ENCODE measurements around the gene TBPL2.
"Not testable (repeated sequence)": the region's sequence is repeated elsewhere in the genome, so short reads cannot be mapped to it uniquely, and the experiment has no call there.

Gene TBPL2

GRCh38 chr14:55423969-55424368, 16.4 kb downstream of the TBPL2 start:
- H3K4me3 ChIP-seq (ENCODE audit: low read depth, low read length), result no peak overlapping the region
- no peak overlapping the region for H3K27ac ChIP-seq (ENCODE audit: low read depth, low read length)
- no peaks in the 10 kb centered on the region for H3K9me3 ChIP-seq (ENCODE audit: control insufficient read depth, insufficient read depth, low read length)
- peaks cover 2% of the 10 kb centered on the region for H3K4me1 ChIP-seq (ENCODE audit: control insufficient read depth, insufficient read depth, low read length)
- H3K36me3 ChIP-seq (ENCODE audit: control insufficient read depth, insufficient read depth, low read length), result no peaks in the 10 kb centered on the region
- H3K27me3 ChIP-seq (ENCODE audit: control insufficient read depth, insufficient read depth, low read length), result no peaks in the 10 kb centered on the region
- no peak overlapping the region for H3K9ac ChIP-seq (ENCODE audit: low read depth, low read length)

DNA sequence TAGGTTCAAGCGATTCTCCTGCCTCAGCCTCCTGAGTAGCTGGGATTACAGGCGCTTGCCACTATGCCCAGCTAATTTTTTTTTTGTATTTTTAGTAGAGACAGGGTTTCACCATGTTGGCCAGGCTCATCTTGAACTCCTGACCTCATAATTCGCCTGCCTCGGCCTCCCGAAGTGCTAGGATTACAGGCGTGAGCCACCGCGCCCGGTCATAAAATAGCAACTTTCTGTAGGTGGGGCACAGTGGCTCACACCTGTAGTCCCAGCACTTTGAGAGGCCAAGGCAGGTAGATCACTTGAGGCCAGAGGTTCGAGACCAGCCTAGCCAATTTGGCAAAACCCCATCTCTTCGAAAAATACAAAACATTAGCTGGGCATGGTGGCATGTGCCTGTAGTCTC, 18.1 kb downstream of the TBPL2 start:
- not testable (repeated sequence) for H3K27me3 ChIP-seq (ENCODE audit: control insufficient read depth, insufficient read depth, low read length); H3K4me1 ChIP-seq (ENCODE audit: control insufficient read depth, insufficient read depth, low read length); H3K36me3 ChIP-seq (ENCODE audit: control insufficient read depth, insufficient read depth, low read length)

DNA sequence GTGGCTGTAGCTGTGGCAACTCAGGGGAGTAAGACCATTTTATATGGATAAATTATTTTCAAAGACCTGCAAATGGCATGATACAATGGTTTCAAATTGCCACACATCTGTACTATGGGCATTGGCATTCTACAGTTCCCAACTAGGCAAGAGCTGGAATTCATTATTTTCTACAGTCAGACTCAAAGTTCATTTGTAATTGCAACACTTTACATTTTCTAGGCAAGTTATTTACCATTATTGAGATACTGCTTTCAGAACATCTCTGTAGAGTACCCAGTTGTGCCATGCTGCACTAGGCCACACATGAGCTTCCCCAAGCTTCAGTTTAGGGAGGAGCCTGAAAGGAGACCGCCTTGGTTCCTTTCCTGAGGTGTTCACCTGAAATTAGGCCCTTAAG, 20.8 kb downstream of the TBPL2 start:
- Histone ChIP-seq H3K4me3 (ENCODE audit: low read depth, low read length) (no peak overlapping the region), H3K9me3 (ENCODE audit: control insufficient read depth, insufficient read depth, low read length) (no peaks in the 10 kb centered on the region), H3K36me3 (ENCODE audit: control insufficient read depth, insufficient read depth, low read length) (no peaks in the 10 kb centered on the region), H3K27ac (ENCODE audit: low read depth, low read length) (no peak overlapping the region), H3K9ac (ENCODE audit: low read depth, low read length) (no peak overlapping the region), H3K27me3 (ENCODE audit: control insufficient read depth, insufficient read depth, low read length) (no peaks in the 10 kb centered on the region), H3K4me1 (ENCODE audit: control insufficient read depth, insufficient read depth, low read length) (no peaks in the 10 kb centered on the region)

More for the DNA sequence above, 18.1 kb downstream of the TBPL2 start:
- H3K9me3 ChIP-seq (ENCODE audit: control insufficient read depth, insufficient read depth, low read length); H3K9ac ChIP-seq (ENCODE audit: low read depth, low read length); H3K4me3 ChIP-seq (ENCODE audit: low read depth, low read length); H3K27ac ChIP-seq (ENCODE audit: low read depth, low read length): not testable (repeated sequence)

- Histone ChIP-seq H3K9ac (ENCODE audit: low read depth, low read length) (no peak overlapping the region), H3K27me3 (ENCODE audit: control insufficient read depth, insufficient read depth, low read length) (no peaks in the 10 kb centered on the region), H3K4me3 (ENCODE audit: low read depth, low read length) (no peak overlapping the region), H3K9me3 (ENCODE audit: control insufficient read depth, insufficient read depth, low read length) (no peaks in the 10 kb centered on the region), H3K27ac (ENCODE audit: low read depth, low read length) (no peak overlapping the region), H3K36me3 (ENCODE audit: control insufficient read depth, insufficient read depth, low read length) (no peaks in the 10 kb centered on the region), H3K4me1 (ENCODE audit: control insufficient read depth, insufficient read depth, low read length) (no peaks in the 10 kb centered on the region)
These were observed 22.0 kb downstream of the TBPL2 start for GRCh38 chr14:55418411-55418810.

DNA sequence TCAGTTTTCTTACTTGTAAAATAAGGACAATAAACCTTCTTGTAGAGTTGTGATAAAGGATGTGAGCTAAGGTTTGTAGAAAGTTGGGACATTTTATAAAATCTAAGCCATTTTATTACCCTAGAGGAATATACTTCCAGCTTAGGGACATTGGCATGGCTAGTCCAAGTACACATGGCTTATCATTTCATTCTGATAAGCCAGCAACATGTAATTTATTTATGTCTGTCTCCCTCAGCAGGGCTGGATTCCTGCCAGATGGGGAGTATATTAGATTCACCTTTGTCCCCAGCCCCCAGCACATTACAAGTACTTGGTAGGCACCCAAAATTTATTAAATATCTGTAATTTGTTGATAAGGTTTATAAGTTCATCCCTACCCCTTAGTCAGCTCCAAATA, 22.5 kb downstream of the TBPL2 start:
- Histone ChIP-seq H3K9ac (ENCODE audit: low read depth, low read length) (no peak overlapping the region), H3K9me3 (ENCODE audit: control insufficient read depth, insufficient read depth, low read length) (no peaks in the 10 kb centered on the region), H3K36me3 (ENCODE audit: control insufficient read depth, insufficient read depth, low read length) (no peaks in the 10 kb centered on the region), H3K27ac (ENCODE audit: low read depth, low read length) (no peak overlapping the region), H3K4me1 (ENCODE audit: control insufficient read depth, insufficient read depth, low read length) (no peaks in the 10 kb centered on the region), H3K4me3 (ENCODE audit: low read depth, low read length) (no peak overlapping the region), H3K27me3 (ENCODE audit: control insufficient read depth, insufficient read depth, low read length) (no peaks in the 10 kb centered on the region)

- 0 out of 2 replicates have a peak, but pooled peaks cover 7% of the 10 kb centered on the region for H3K4me1 ChIP-seq (ENCODE audit: control insufficient read depth, insufficient read depth, low read length)
- H3K36me3 ChIP-seq (ENCODE audit: control insufficient read depth, insufficient read depth, low read length), result no peaks in the 10 kb centered on the region
- no peak overlapping the region for H3K9ac ChIP-seq (ENCODE audit: low read depth, low read length)
- no peaks in the 10 kb centered on the region for H3K9me3 ChIP-seq (ENCODE audit: control insufficient read depth, insufficient read depth, low read length)
- no peak overlapping the region for H3K4me3 ChIP-seq (ENCODE audit: low read depth, low read length)
- no peaks in the 10 kb centered on the region for H3K27me3 ChIP-seq (ENCODE audit: control insufficient read depth, insufficient read depth, low read length)
- H3K27ac ChIP-seq (ENCODE audit: low read depth, low read length), result no peak overlapping the region
These were observed 23.6 kb downstream of the TBPL2 start for GRCh38 chr14:55416866-55417265.

- H3K9me3 ChIP-seq (ENCODE audit: control insufficient read depth, insufficient read depth, low read length), result no peaks in the 10 kb centered on the region
- H3K4me1 ChIP-seq (ENCODE audit: control insufficient read depth, insufficient read depth, low read length), result peaks cover 18% of the 10 kb centered on the region; the same call in 1 of the 2 replicates
- H3K27me3 ChIP-seq (ENCODE audit: control insufficient read depth, insufficient read depth, low read length), result no peaks in the 10 kb centered on the region
- no peaks in the 10 kb centered on the region for H3K36me3 ChIP-seq (ENCODE audit: control insufficient read depth, insufficient read depth, low read length)
- no peak overlapping the region for H3K27ac ChIP-seq (ENCODE audit: low read depth, low read length)
- H3K9ac ChIP-seq (ENCODE audit: low read depth, low read length), result no peak overlapping the region
- no peak overlapping the region for H3K4me3 ChIP-seq (ENCODE audit: low read depth, low read length)
These were observed 25.9 kb downstream of the TBPL2 start for GRCh38 chr14:55414551-55414950.

DNA sequence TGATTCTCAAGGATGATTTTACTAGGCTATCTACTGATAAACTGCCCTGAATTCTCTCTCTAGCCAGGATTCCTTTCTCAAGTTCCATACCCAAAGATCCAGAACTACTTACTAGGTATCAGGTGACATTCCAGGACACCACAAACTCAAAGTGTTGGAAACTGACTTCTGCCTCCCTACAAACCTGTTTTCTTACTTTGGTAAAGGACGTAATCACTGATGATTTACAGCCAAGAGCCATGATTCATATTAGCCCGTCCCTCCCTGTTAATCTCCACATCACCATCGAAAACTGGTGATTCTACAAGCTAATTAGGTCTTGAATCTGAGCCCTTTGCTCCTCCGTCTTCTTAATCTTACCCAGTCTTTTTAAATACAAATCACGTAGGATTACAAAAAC, 27.7 kb downstream of the TBPL2 start:
- no peak overlapping the region for H3K27ac ChIP-seq (ENCODE audit: low read depth, low read length)
- peak overlapping the region; percentile 75; the same call in 1 of the 2 replicates for H3K4me3 ChIP-seq (ENCODE audit: low read depth, low read length)
- H3K9me3 ChIP-seq (ENCODE audit: control insufficient read depth, insufficient read depth, low read length), result no peaks in the 10 kb centered on the region
- H3K36me3 ChIP-seq (ENCODE audit: control insufficient read depth, insufficient read depth, low read length), result no peaks in the 10 kb centered on the region
- H3K27me3 ChIP-seq (ENCODE audit: control insufficient read depth, insufficient read depth, low read length), result no peaks in the 10 kb centered on the region
- no peak overlapping the region for H3K9ac ChIP-seq (ENCODE audit: low read depth, low read length)
- peaks cover 19% of the 10 kb centered on the region; the same call in 1 of the 2 replicates for H3K4me1 ChIP-seq (ENCODE audit: control insufficient read depth, insufficient read depth, low read length)

DNA sequence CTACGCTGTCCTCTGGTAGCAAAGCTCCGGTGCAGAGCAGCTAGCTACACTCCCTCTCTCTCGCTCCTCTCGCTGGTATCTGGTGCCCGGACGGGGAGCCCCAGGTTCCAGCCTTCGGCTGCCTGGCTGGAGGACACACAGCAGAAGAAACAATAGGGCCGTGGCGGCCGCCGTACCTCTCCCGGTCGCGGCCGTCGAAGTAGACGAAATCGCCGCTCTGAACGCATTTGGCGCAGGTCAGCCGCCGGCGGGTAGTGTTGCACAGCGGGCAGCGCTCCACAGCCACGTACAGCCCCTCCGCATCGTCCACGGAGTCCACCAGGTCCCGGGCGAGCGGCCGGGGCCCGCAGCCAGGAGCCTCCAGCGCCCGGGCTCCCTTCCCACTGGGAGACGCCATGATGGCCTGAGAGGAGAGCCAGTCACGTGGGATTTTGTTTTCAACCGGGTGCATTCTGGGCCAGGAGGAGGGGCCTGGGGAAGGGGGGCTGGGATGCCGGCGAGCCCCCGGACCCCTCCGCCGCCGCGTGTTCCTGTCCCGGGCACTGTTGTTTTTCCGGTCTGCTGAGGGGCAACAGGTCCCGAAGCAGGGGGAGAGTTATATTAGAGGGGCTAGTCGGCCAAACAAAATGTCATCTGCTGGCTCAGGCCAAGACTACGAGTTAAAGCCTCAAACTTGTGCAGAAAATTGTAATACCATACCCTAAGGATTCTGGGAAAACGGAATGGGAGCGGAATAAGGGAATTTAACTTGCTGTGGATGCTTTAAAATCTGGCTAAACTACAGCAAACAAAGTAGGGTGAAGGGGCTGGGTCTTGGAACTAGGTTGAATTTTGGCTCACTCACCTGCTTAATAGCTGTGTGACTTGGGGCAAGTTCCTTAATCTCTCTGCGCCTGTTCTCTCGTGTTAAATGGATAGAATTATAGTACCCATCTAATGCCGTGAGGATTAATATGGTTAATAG, 28.7 kb downstream of the TBPL2 start, which contains the start of gene ATG14:
Gene ATG14 (minus strand): TSS at position 405 of the 964 bp plus-strand sequence. CDS start 8 bp downstream, at position 397.
- Histone ChIP-seq H3K36me3 (ENCODE audit: control insufficient read depth, insufficient read depth, low read length) (no peaks in the 10 kb centered on the region), H3K4me3 (ENCODE audit: low read depth, low read length) (peak within 1 kb of the TSS; percentile 75), H3K9me3 (ENCODE audit: control insufficient read depth, insufficient read depth, low read length) (no peaks in the 10 kb centered on the region), H3K27me3 (ENCODE audit: control insufficient read depth, insufficient read depth, low read length) (no peaks in the 10 kb centered on the region), H3K27ac (ENCODE audit: low read depth, low read length) (peak within 1 kb of the TSS; percentile 78), H3K4me1 (ENCODE audit: control insufficient read depth, insufficient read depth, low read length) (peaks cover 19% of the 10 kb centered on the region; the same call in 1 of the 2 replicates), H3K9ac (ENCODE audit: low read depth, low read length) (peak within 1 kb of the TSS; percentile 83)

DNA sequence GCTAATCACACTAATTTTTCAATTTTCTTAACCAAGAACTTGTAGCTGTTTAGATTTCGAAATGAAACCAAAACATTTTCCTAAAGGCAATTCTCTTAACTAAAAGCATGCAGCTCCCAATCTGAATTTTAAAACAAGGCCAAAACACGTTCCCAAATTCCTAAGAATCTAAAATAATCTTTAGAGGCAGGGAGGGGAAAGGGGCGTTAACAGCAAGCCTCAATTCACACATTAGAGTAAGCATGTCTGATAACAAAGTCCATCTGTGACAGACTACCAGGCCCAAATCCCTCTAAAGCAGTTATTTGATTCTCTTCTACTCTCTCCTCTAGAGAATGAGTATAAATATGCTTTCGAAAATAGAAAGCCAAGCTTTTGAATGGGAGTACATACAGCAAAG, 29.5 kb downstream of the TBPL2 start:
- Histone ChIP-seq H3K9me3 (ENCODE audit: control insufficient read depth, insufficient read depth, low read length) (no peaks in the 10 kb centered on the region), H3K27me3 (ENCODE audit: control insufficient read depth, insufficient read depth, low read length) (no peaks in the 10 kb centered on the region), H3K36me3 (ENCODE audit: control insufficient read depth, insufficient read depth, low read length) (no peaks in the 10 kb centered on the region), H3K27ac (ENCODE audit: low read depth, low read length) (peak overlapping the region; percentile 78), H3K4me1 (ENCODE audit: control insufficient read depth, insufficient read depth, low read length) (peaks cover 19% of the 10 kb centered on the region; the same call in 1 of the 2 replicates), H3K4me3 (ENCODE audit: low read depth, low read length) (peak overlapping the region; percentile 75), H3K9ac (ENCODE audit: low read depth, low read length) (peak overlapping the region; percentile 77)

DNA sequence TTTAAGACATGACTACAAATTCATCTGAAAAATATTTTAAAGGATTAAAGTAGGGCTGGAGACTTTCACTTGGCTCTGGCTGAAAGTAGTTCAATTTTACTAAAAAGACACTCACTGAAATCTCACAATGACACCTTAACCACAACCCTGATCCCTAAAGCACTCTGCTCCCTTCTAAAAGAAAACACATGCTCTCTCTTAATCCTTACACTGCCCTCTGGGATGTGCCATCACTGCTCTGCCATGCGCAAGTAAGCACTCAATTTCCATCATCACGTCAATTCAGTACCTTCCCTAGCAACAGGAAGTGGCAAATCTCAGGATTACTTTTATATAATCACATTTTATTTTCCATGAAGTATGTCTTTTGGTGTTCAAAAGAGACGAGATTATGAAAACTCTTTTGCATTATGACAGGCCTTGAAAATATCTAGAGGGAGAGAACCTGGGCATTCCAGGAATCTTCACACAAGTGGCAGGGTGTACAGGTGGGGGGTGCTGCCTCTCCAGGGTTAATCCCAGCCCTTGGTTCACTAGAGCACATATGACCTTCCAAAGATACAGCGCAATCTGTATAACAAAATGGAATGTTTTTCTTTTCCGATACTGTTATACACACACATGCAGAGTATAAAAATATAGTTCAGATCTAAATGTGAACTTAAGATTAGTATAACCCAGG, 36.1 kb downstream of the TBPL2 start:
- Histone ChIP-seq H3K9me3 (ENCODE audit: control insufficient read depth, insufficient read depth, low read length) (no peaks in the 10 kb centered on the region), H3K36me3 (ENCODE audit: control insufficient read depth, insufficient read depth, low read length) (no peaks in the 10 kb centered on the region), H3K27me3 (ENCODE audit: control insufficient read depth, insufficient read depth, low read length) (no peaks in the 10 kb centered on the region), H3K27ac (ENCODE audit: low read depth, low read length) (no peak overlapping the region), H3K4me1 (ENCODE audit: control insufficient read depth, insufficient read depth, low read length) (no peaks in the 10 kb centered on the region), H3K9ac (ENCODE audit: low read depth, low read length) (no peak overlapping the region), H3K4me3 (ENCODE audit: low read depth, low read length) (no peak overlapping the region)
